Heart right ventricle (tissue), 16 donors: ENCODE data around the gene MXD3. TPM values are rescaled to one million over a fixed set of nuclear protein-coding genes. Genes with fewer than 3 reads are reported as not detected.

ENCODE experiments used
- ATAC-seq, 8 donors: fragments of 200-7000 bp; cut with Tn5 transposase; one replicate each; pipeline ENCODE4 v1.9.1; 2020; ENCODE audit warnings: mild to moderate bottlenecking in 8 of 8, moderate library complexity in 8 of 8, moderate number of reproducible peaks in 1 of 8
- DNase-seq, 2 donors: peaks; one replicate each; pipeline ENCODE4 v3.0.0-alpha.2; 2020
- H3K27ac ChIP-seq, 10 donors: fragments of 200-600 bp; sonication (generic) in 2 of 10; one replicate each; pipeline versions ENCODE4 v1.5.0 to v1.8.0; 2020 to 2022; ENCODE audit warnings: mild to moderate bottlenecking in 3 of 10
- H3K27me3 ChIP-seq, 7 donors: fragments of 200-600 bp; one replicate each; pipeline ENCODE4 v1.8.0; 2021 to 2022; ENCODE audit warnings: mild to moderate bottlenecking in 2 of 7
- H3K36me3 ChIP-seq, 9 donors: fragments of 200-600 bp; sonication (generic) in 1 of 9; one replicate each; pipeline versions ENCODE4 v1.5.0 to v1.8.0; 2020 to 2022; ENCODE audit warnings: mild to moderate bottlenecking in 2 of 9
- H3K4me1 ChIP-seq, 9 donors: fragments of 200-600 bp; sonication (generic) in 1 of 9; one replicate each; pipeline versions ENCODE4 v1.5.0 to v1.8.0; 2020 to 2022; ENCODE audit warnings: mild to moderate bottlenecking in 4 of 9
- H3K4me3 ChIP-seq, 10 donors: fragments of 200-600 bp; sonication (generic) in 2 of 10; one replicate each; pipeline versions ENCODE4 v1.5.0 to v1.8.0; 2020 to 2022; ENCODE audit warnings: mild to moderate bottlenecking in 7 of 10, moderate library complexity in 2 of 10
- H3K9me3 ChIP-seq, 11 donors: fragments of 200-600 bp in 10 of 11; sonication (generic) in 2 of 11; one replicate each; pipeline versions ENCODE4 v1.5.0 to v1.8.0; 2013 to 2022; ENCODE audit warnings: mild to moderate bottlenecking in 2 of 11, control low read depth in 1 of 11, moderate library complexity in 1 of 11
- WGBS, 2 donors: extraction: QIAGEN DNeasy Blood & Tissue Kit; methylation state at CpG; one replicate each; pipeline ENCODE4 v1.1.7; 2013; ENCODE audit warnings: inconsistent platforms in 1 of 2; 5-methylcytosine and 5-hydroxymethylcytosine counted together
- intact Hi-C, 10 donors: fragments of 100-400 bp; cut with DNase I; formaldehyde crosslinking; loops; one replicate each; pipeline versions ENCODE4 v1.11.1 to v1.14.2; 2022
- polyA plus RNA-seq, 2 donors: library from polyadenylated mRNA; stranded (reverse); fragments of 200-250 nt; gene quantifications; one replicate each; pipeline ENCODE4 v1.2.3, GENCODE V29; 2013
- total RNA-seq, 10 donors: library from RNA; stranded (reverse); fragmentation: NEBNext Ultra II Directional in 3 of 10; extraction: Animal tissue kit (Norgen Biotek cat#: 25700) in 3 of 10; gene quantifications; one replicate each; pipeline versions ENCODE4 v1.2.1 to v1.2.4, GENCODE V29; 2021 to 2023
- TF ChIP-seq, protein P1 (sequence below), 9 donors: fragments of 200-600 bp; sonication (generic) in 2 of 9; IDR thresholded peaks; one replicate each; pipeline versions ENCODE4 v1.5.0 to v1.8.0; 2021 to 2022; ENCODE audit warnings: antibody characterized with exemption in 9 of 9, mild to moderate bottlenecking in 5 of 9, moderate library complexity in 1 of 9
- donor health status: Arrhythmogenic right ventricular cardiomyopathy.
- donor health status: ischemic (EF 13 %, LVEDD 7.1; RV severe dilation, severe dysfunction).
- donor health status: healthy with polysubstance abuse.
- donor health status: DM: no; HTN: yes; CAD: no.
- donor health status: DM: no; HTN: no; CAD: no.
- donor health status: ischemic (EF 25% LVEDD 6.9; RV normal size, moderate dysfunction).
- donor health status: ischemic (EF 25% LVEDD 5.7; RV mildly dilated, moderate dysfunction).
- donor health status: healthy.
- donor health status: DM: yes; HTN: yes; CAD: no.
- donor health status: Ischemic cardiomyopathy.
- donor health status: ischemic (EF 35%, LVEDD 5.7; RV mildly dilated, moderate dysfunction).
- donor health status: nonischemic (EF 11% LVEDD 7.7; RV severe dilation, severe dysfunction).
- donor health status: DM: yes; HTN: yes; CAD: no.
- donor health status: PGD.
- donor health status: ischemic (EF 29% LVEDD 5.4; RV normal size, mild dysfunction).
- donor health status: nonischemic (EF 23%, LVEDD 6.1; RV moderate dilation, normal function).

The MXD3 gene
- total and polyA plus RNA-seq, 12 donors: 1.2 to 7.1 (median 2.6) TPM

DNA sequence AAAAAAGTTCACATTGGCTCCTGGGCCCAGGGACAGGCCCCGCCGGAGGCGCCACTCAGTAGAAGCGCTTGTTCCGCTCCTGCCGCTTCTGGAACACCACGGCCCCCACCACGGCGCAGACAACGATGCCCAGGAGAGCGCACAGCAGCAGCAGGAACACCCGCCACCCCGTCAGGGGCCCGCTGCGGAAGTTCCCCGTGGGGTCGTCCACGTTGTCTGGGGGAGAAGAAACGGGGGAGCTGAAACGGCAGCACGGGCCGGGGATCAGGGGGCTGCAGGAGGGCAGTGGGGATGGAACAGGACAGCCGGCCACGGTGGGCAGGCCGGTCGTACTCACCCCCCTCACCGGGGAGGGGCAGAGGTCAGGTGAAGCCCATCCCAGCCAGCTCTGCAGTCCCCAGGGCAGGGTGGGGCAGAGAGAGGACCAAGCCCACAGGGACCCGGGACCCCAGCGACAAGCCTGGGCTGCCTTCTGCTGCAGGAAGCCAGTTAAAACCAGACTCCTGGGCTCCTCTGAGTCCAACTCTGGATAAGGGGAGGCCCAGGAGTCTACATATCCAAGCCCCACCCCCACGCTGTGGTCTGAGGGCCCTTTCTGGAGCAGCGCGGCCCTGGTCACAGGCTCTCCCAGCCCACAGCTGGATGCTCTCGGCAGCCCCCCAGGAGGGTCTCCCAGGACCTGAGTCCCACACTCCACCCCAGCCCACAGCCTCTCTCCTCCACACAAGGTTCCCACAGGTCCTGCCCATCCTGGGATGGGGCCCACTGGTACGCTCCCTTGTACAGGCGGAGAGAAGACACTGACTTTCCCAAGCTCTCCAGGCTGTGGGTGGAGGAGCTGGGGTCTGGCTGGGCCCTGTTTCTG is 20.6 kb upstream of the MXD3 start:
- intact Hi-C loops: no loop called here
- TF ChIP-seq, protein P1, sequence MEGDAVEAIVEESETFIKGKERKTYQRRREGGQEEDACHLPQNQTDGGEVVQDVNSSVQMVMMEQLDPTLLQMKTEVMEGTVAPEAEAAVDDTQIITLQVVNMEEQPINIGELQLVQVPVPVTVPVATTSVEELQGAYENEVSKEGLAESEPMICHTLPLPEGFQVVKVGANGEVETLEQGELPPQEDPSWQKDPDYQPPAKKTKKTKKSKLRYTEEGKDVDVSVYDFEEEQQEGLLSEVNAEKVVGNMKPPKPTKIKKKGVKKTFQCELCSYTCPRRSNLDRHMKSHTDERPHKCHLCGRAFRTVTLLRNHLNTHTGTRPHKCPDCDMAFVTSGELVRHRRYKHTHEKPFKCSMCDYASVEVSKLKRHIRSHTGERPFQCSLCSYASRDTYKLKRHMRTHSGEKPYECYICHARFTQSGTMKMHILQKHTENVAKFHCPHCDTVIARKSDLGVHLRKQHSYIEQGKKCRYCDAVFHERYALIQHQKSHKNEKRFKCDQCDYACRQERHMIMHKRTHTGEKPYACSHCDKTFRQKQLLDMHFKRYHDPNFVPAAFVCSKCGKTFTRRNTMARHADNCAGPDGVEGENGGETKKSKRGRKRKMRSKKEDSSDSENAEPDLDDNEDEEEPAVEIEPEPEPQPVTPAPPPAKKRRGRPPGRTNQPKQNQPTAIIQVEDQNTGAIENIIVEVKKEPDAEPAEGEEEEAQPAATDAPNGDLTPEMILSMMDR (IDR thresholded peaks at IDR 0.05): no peak
- no peak for DNase-seq
- no peak overlapping the region for H3K27ac ChIP-seq
- no peak for ATAC-seq
- H3K27me3 ChIP-seq: no peaks in the 10 kb centered on the region
- H3K4me3 ChIP-seq: no peak overlapping the region
- H3K9me3 ChIP-seq: no peaks in the 10 kb centered on the region
- peaks cover 0 to 86% (median 28%) of the 10 kb centered on the region in 9 donors for H3K36me3 ChIP-seq
- H3K4me1 ChIP-seq: peaks cover 5 to 39% (median 23%) of the 10 kb centered on the region in 9 donors
- WGBS, 2 donors: 90 to 92% methylated on average over 35 of the region's 35 CpGs

DNA sequence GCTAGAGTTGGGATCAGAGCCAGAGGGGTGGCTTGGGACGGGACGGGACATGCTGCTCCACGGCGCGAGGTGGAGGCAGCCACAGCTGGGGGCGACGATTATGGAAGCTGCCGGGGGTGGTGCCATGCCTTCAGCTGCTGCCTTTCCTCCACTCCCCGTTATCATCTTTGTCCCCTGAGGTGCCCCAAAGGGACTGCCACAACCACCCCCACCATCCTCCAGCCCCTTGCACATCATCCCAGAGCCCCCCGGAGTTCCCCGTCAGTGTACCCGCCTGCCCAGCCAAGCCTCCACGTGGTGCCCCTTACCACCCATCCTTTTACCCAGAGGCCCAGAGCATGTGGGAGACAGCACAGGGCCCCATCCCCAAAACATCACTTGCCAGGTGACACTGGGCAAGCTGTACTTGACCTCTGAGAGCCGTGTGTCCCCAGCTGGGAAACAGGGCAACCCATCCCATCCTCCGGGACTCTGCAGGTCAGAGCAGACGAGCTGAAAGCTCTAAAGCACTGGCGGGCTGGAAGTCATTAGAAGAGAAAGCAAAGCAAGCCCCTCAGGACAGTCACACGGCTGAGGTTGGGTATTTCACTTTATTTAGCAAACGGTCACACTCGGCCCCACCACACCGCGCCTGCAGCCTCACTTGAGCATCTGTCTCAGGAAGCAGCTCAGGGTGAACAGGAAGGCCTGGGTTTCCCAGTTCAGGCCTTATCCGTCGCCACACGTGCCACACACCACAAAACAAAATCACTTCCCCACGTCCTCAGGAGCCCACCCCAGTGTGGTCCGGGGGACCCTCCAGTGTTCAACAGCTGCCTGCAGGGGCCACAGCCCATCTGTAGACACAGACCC is 19.5 kb upstream of the MXD3 start:
- no peaks in the 10 kb centered on the region for H3K27me3 ChIP-seq
- TF ChIP-seq, protein P1 (IDR thresholded peaks at IDR 0.05): no peak
- intact Hi-C loops: no loop called here
- H3K4me1 ChIP-seq: peaks cover 5 to 39% (median 20%) of the 10 kb centered on the region in 9 donors
- no peak overlapping the region for H3K4me3 ChIP-seq
- ATAC-seq (no peak), DNase-seq (no peak)
- no peak overlapping the region for H3K27ac ChIP-seq
- H3K9me3 ChIP-seq: no peaks in the 10 kb centered on the region
- 79 to 84% methylated on average over 27 of the region's 27 CpGs for WGBS, 2 donors
- peaks cover 0 to 75% (median 24%) of the 10 kb centered on the region in 9 donors for H3K36me3 ChIP-seq

DNA sequence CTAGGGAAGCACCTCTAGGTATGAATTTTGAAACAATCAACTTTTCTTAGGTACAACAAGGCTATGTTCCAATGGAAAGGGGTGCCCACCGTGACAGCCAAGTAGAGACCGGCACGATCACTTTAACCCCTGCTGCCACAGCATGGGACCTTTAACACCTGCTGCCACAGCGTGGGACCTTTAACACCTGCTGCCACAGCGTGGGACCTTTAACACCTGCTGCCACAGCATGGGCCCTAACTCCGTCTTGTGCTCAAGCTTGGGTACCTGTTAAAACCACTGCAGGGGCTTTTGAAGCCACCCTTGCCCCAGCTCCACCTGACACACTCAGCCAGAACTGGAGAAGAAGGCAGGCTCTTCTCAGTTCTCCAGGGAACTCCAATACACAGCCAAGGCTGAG is 18.2 kb upstream of the MXD3 start:
- 86 to 91% methylated on average over 6 of the region's 6 CpGs for WGBS, 2 donors
- no peak for DNase-seq
- intact Hi-C loops: loop anchor here in 2 of 10 donors (5.0 to 10.0 kb wide), 2 partner anchors 42 to 45 kb away; no protein-coding TSS in a partner anchor

More for the DNA sequence above, 18.2 kb upstream of the MXD3 start:
- TF ChIP-seq, protein P1 (IDR thresholded peaks at IDR 0.05): no peak
- Histone ChIP-seq H3K36me3 (peaks cover 0 to 62% (median 18%) of the 10 kb centered on the region in 9 donors), H3K4me1 (peaks cover 0 to 26% (median 15%) of the 10 kb centered on the region in 9 donors), H3K27ac (no peak overlapping the region), H3K4me3 (no peak overlapping the region), H3K9me3 (no peaks in the 10 kb centered on the region), H3K27me3 (no peaks in the 10 kb centered on the region)
- no peak for ATAC-seq
